IMR-90 (cell line): ENCODE results near the gene RPS19BP1. TPM values are rescaled to one million over a fixed set of nuclear protein-coding genes. Genes with fewer than 3 reads are reported as not detected.

Experiments
- ATAC-seq: fragments of 200-7000 bp; cut with Tn5 transposase; 2 replicates; pipeline ENCODE4 v1.9.1; 2020; ENCODE audit warnings: low read depth, mild to moderate bottlenecking, moderate library complexity
- BruUV-seq: library from RNA; stranded (reverse); fragments of 400-500 nt; replicated peaks from 2 replicates; lab custom pipeline; 2021; lab: Mats Ljungman, UMichigan
- CTCF ChIA-PET: fragments of 300-600 bp; formaldehyde crosslinking; extraction: SDS; loops from one replicate; lab custom pipeline; 2021; ENCODE audit warnings: antibody characterized with exemption; lab: Yijun Ruan, JAX
- POLR2A ChIA-PET: fragments of 300-600 bp; sonication (Branson Sonifier 250); formaldehyde crosslinking; loops from one replicate; lab custom pipeline; 2022; ENCODE audit warnings: antibody characterized with exemption; ENCODE audit not compliant: unreplicated experiment; lab: Charles Lee
- DNase-seq: peaks from one replicate; pipeline ENCODE4 v3.0.0; 2013
- H2AFZ ChIP-seq: replicated peaks from 2 replicates; pipeline ENCODE3; 2013; ENCODE audit warnings: low read length, mild to moderate bottlenecking; ENCODE audit not compliant: poor library complexity
- H2AK5ac ChIP-seq: 2 replicates; pipeline ENCODE4 v1.6.1; 2013; ENCODE audit warnings: low read depth, low read length, inconsistent platforms
- H2AK9ac ChIP-seq: replicated peaks from 2 replicates; pipeline ENCODE3; 2013; ENCODE audit warnings: mild to moderate bottlenecking, low read depth, low read length, moderate library complexity; ENCODE audit not compliant: poor library complexity
- H2BK120ac ChIP-seq: 2 replicates; pipeline ENCODE4 v1.6.1; 2013; ENCODE audit warnings: low read depth, low read length, inconsistent platforms
- H2BK15ac ChIP-seq: 3 replicates; pipeline ENCODE4 v1.6.1; 2013; ENCODE audit warnings: low read depth, low read length, inconsistent platforms
- H2BK20ac ChIP-seq: 2 replicates; pipeline ENCODE4 v1.6.1; 2013; ENCODE audit warnings: low read depth, mild to moderate bottlenecking, inconsistent platforms, low read length, moderate library complexity
- H2BK5ac ChIP-seq: 2 replicates; pipeline ENCODE4 v1.6.1; 2013; ENCODE audit warnings: mild to moderate bottlenecking, low read depth, low read length, inconsistent platforms; ENCODE audit not compliant: poor library complexity, severe bottlenecking
- H3K14ac ChIP-seq: replicated peaks from 2 replicates; pipeline ENCODE4 v1.6.1; 2013; ENCODE audit warnings: low read depth, low read length, inconsistent platforms
- H3K18ac ChIP-seq: 2 replicates; pipeline ENCODE4 v1.6.1; 2013; ENCODE audit warnings: low read depth, low read length, control low read depth
- H3K23ac ChIP-seq: 2 replicates; pipeline ENCODE4 v1.6.1; 2013; ENCODE audit warnings: low read depth, low read length, inconsistent platforms
- H3K27ac ChIP-seq: 2 replicates; pipeline ENCODE4 v1.5.1; 2013; ENCODE audit warnings: mild to moderate bottlenecking, control low read depth, low read length; ENCODE audit not compliant: insufficient read depth
- H3K27me3 ChIP-seq: 2 replicates; pipeline ENCODE4 v1.6.1; 2013; ENCODE audit warnings: low read length; ENCODE audit not compliant: control insufficient read depth, insufficient read depth
- H3K36me3 ChIP-seq: 2 replicates; pipeline ENCODE4 v1.6.1; 2013; ENCODE audit warnings: low read length, mixed read lengths; ENCODE audit not compliant: control insufficient read depth, insufficient read depth
- H3K4ac ChIP-seq: 2 replicates; pipeline ENCODE4 v1.6.1; 2013; ENCODE audit warnings: low read depth, low read length, inconsistent platforms
- H3K4me1 ChIP-seq: 2 replicates; pipeline ENCODE4 v1.6.1; 2013; ENCODE audit warnings: low read length, mixed read lengths; ENCODE audit not compliant: control insufficient read depth, insufficient read depth
- H3K4me2 ChIP-seq: 2 replicates; pipeline ENCODE4 v1.6.1; 2013; ENCODE audit warnings: low read depth, mild to moderate bottlenecking, control low read depth, low read length, moderate library complexity
- H3K4me3 ChIP-seq: 2 replicates; pipeline ENCODE4 v1.5.1; 2013; ENCODE audit warnings: low read depth, mild to moderate bottlenecking, control low read depth, low read length, moderate library complexity; ENCODE audit not compliant: insufficient read depth
- H3K56ac ChIP-seq: 2 replicates; pipeline ENCODE4 v1.6.1; 2013; ENCODE audit warnings: low read length, inconsistent platforms; ENCODE audit not compliant: insufficient read depth; ENCODE audit errors: extremely low read depth
- H3K79me1 ChIP-seq, 2 experiments: 2 replicates each; pipeline ENCODE4 v1.6.1; 2013; ENCODE audit warnings: low read length in 2 of 2, inconsistent platforms in 1 of 2, low read depth in 1 of 2
- H3K9ac ChIP-seq: 2 replicates; pipeline ENCODE4 v1.6.1; 2013; ENCODE audit warnings: low read depth, low read length, control low read depth
- H3K9me1 ChIP-seq: 2 replicates; pipeline ENCODE4 v1.6.1; 2013; ENCODE audit warnings: low read length, inconsistent platforms; ENCODE audit not compliant: insufficient read depth
- H3K9me3 ChIP-seq: 2 replicates; pipeline ENCODE4 v1.6.1; 2013; ENCODE audit warnings: low read length; ENCODE audit not compliant: control insufficient read depth, insufficient read depth
- H4K20me1 ChIP-seq: 2 replicates; pipeline ENCODE4 v1.6.1; 2013; ENCODE audit warnings: low read length, inconsistent platforms; ENCODE audit not compliant: insufficient read depth
- H4K5ac ChIP-seq: 2 replicates; pipeline ENCODE4 v1.6.1; 2013; ENCODE audit warnings: mild to moderate bottlenecking, low read depth, low read length, control low read depth
- H4K8ac ChIP-seq, 2 experiments: 2 replicates each; pipeline ENCODE4 v1.6.1; 2013; ENCODE audit warnings: low read depth in 2 of 2, low read length in 2 of 2, control low read depth in 1 of 2, inconsistent platforms in 1 of 2
- H4K91ac ChIP-seq: 2 replicates; pipeline ENCODE4 v1.6.1; 2013; ENCODE audit warnings: low read depth, low read length, inconsistent platforms; ENCODE audit not compliant: insufficient read depth
- BHLHE40 ChIP-seq: fragments of 150-350 bp; IDR thresholded peaks from 2 replicates; pipeline ENCODE4 v1.6.1; 2016; ENCODE audit warnings: mild to moderate bottlenecking, low read depth, low read length
- CEBPB ChIP-seq: IDR thresholded peaks from 2 replicates; pipeline ENCODE4 v1.6.1; 2012; ENCODE audit warnings: low read depth, low read length, improper control_type of control experiment
- ELK1 ChIP-seq: fragments of 150-350 bp; IDR thresholded peaks from 2 replicates; pipeline ENCODE4 v1.6.1; 2016; ENCODE audit warnings: low read depth, mild to moderate bottlenecking, low read length, moderate library complexity, borderline replicate concordance
- FOS ChIP-seq: fragments of 150-350 bp; IDR thresholded peaks from 2 replicates; pipeline ENCODE4 v1.6.1; 2016; ENCODE audit warnings: low read depth, low read length
- MAZ ChIP-seq: IDR thresholded peaks from 2 replicates; pipeline ENCODE4 v1.6.1; 2012; ENCODE audit warnings: low read depth, mild to moderate bottlenecking, low read length, improper control_type of control experiment, moderate library complexity, borderline replicate concordance
- MXI1 ChIP-seq: IDR thresholded peaks from 2 replicates; pipeline ENCODE4 v1.6.1; 2012; ENCODE audit warnings: low read depth, mild to moderate bottlenecking, low read length, moderate library complexity, borderline replicate concordance
- POLR2A ChIP-seq: IDR thresholded peaks from 2 replicates; pipeline ENCODE4 v1.6.1; 2012; ENCODE audit warnings: mild to moderate bottlenecking, low read depth, low read length
- RAD21 ChIP-seq: IDR thresholded peaks from 2 replicates; pipeline ENCODE4 v1.6.1; 2012; ENCODE audit warnings: low read length, improper control_type of control experiment
- RCOR1 ChIP-seq: IDR thresholded peaks from 2 replicates; pipeline ENCODE4 v1.6.1; 2012; ENCODE audit warnings: mild to moderate bottlenecking, low read length, improper control_type of control experiment; ENCODE audit not compliant: insufficient replicate concordance
- SMC3 ChIP-seq: fragments of 150-350 bp; IDR thresholded peaks from 2 replicates; pipeline ENCODE4 v1.6.1; 2016; ENCODE audit warnings: low read depth, mild to moderate bottlenecking, antibody characterized with exemption, low read length, moderate library complexity
- WGBS, 2 experiments: methylation state at CpG; one replicate each; pipeline versions ENCODE4 v1.1.5 to v1.1.7; 2013; ENCODE audit warnings: missing lambda C conversion rate in 2 of 2; ENCODE audit not compliant: insufficient read length in 1 of 2; ENCODE audit errors: extremely low coverage in 2 of 2; 5-methylcytosine and 5-hydroxymethylcytosine counted together
- dilution Hi-C: fragments of 300-500 bp; cut with HindIII; formaldehyde crosslinking; loops from one replicate; pipeline ENCODE4 v1.14.3; 2018; ENCODE audit warnings: low sequenced_read_pairs; ENCODE audit not compliant: unreplicated experiment
- in situ Hi-C: fragments of 300-500 bp; cut with MboI; formaldehyde crosslinking; loops from 3 replicates; pipeline ENCODE4 v1.14.3; 2019; ENCODE audit warnings: low sequenced_read_pairs, inconsistent platforms, mixed read lengths
- intact Hi-C: fragments of 100-400 bp; cut with micrococcal nuclease; formaldehyde crosslinking; loops from 2 replicates; pipeline ENCODE4 v1.10.0; 2022
- polyA plus RNA-seq, 3 experiments: library from polyadenylated mRNA; depleted of rRNA; stranded (reverse); fragments of >200 nt; gene quantifications; 2 replicates each; pipeline ENCODE4 v1.2.3, GENCODE V29; 2012; ENCODE audit warnings: low replicate concordance in 1 of 3
- total RNA-seq: library from RNA; depleted of rRNA; stranded (reverse); fragments of >200 nt; gene quantifications from 2 replicates; pipeline ENCODE4 v1.2.3, GENCODE V29; 2012

RPS19BP1 gene
- total and polyA plus RNA-seq, 2 of the 4 experiments (the other 2 are of a cell fraction) = 33.0 to 95.4 TPM

GRCh38 chr22:39487826-39488520 is 44.6 kb downstream of the RPS19BP1 start:
- BruUV-seq = no TSS peak
- Histone ChIP-seq H3K9ac (no peak overlapping the region), H3K9me3 (no peaks in the 10 kb centered on the region), H3K4me3 (no peak overlapping the region), H3K23ac (no peak overlapping the region), H4K20me1 (0 out of 2 replicates have a peak, but pooled peaks cover under 1% of the 10 kb centered on the region), H3K56ac (no peak overlapping the region), H2AK9ac (peak overlapping the region; percentile 16), H3K4me2 (no peak overlapping the region), H4K91ac (no peak overlapping the region), H3K4ac (no peak overlapping the region), H3K36me3 (no peaks in the 10 kb centered on the region), H2BK20ac (no peak overlapping the region), H3K18ac (no peak overlapping the region), H2BK15ac (no peak overlapping the region), H2BK120ac (no peak overlapping the region), H3K27ac (no peak overlapping the region), H4K8ac (no peak overlapping the region), H2AK5ac (no peak overlapping the region), H3K9me1 (no peaks in the 10 kb centered on the region; the same call in 1 of the 2 replicates), H2AFZ (no peak overlapping the region), H3K4me1 (no peaks in the 10 kb centered on the region), H3K79me1 (no peaks in the 10 kb centered on the region), H4K5ac (no peak overlapping the region), H2BK5ac (no peak overlapping the region), H3K14ac (no peak overlapping the region), H3K27me3 (peaks cover 3% of the 10 kb centered on the region)
- dilution Hi-C loops (no loop called here), in situ Hi-C loops (no loop called here), intact Hi-C loops (no loop called here)
- WGBS, 2 experiments = 95% methylated on average over 51 of the region's 70 CpGs; no CpG with 5 or more reads in 1 of the 2 experiments
- no peak for DNase-seq
- CTCF ChIA-PET = no interaction called here
- no peak for ATAC-seq
- POLR2A ChIA-PET = no interaction called here
- no peak for TF ChIP-seq CEBPB
- TF ChIP-seq MXI1 = no peak
- TF ChIP-seq FOS = no peak
- no peak for TF ChIP-seq BHLHE40
- TF ChIP-seq RCOR1 = no peak
- TF ChIP-seq ELK1 = no peak
- TF ChIP-seq POLR2A = no peak
- TF ChIP-seq RAD21 = no peak
- TF ChIP-seq SMC3 = no peak
- TF ChIP-seq MAZ = no peak
